K562 (cell line): ENCODE measurements around the gene NPAS3. TPM values are rescaled to one million over a fixed set of nuclear protein-coding genes. Genes with fewer than 3 reads are reported as not detected.

Source experiments
- ATAC-seq: fragments of 200-7000 bp; cut with Tn5 transposase; 3 replicates; pipeline ENCODE4 v1.9.1; 2020; ENCODE audit warnings: moderate library complexity
- BruUV-seq: library from RNA; stranded (reverse); fragments of 400-500 nt; replicated peaks from 2 replicates; lab custom pipeline; 2021; lab: Mats Ljungman, UMichigan
- CTCF ChIA-PET: fragments of 300-600 bp; formaldehyde crosslinking; extraction: SDS; loops from one replicate; lab custom pipeline; 2021; ENCODE audit warnings: low intra/inter-chr PET ratio; lab: Yijun Ruan, JAX
- POLR2A ChIA-PET: fragments of 300-600, 350-650 bp; sonication (Branson Sonifier 250); formaldehyde crosslinking; extraction: SDS; loops from one replicate; lab custom pipeline; 2021; ENCODE audit warnings: antibody characterized with exemption, inconsistent platforms; lab: Yijun Ruan, JAX
- DNase-seq, 4 experiments: peaks; one replicate each; pipeline versions ENCODE4 v3.0.0 to v3.0.0-alpha.2; 2011 to 2018; ENCODE audit warnings: low spot score in 3 of 4, mixed read lengths in 3 of 4; ENCODE audit errors: extremely low read depth in 1 of 4
- FAIRE-seq: peaks from 2 replicates; lab custom pipeline; 2011; peaks lifted over from hg19 to GRCh38; lab: Jason Lieb, UNC
- H2AFZ ChIP-seq: 2 replicates; pipeline ENCODE4 v1.6.0; 2011; ENCODE audit warnings: low read depth, low read length, control low read depth, inconsistent platforms
- H3K27ac ChIP-seq: fragments of 200-600 bp; 3 replicates; pipeline ENCODE4 v1.8.0; 2011; ENCODE audit warnings: low read depth, mild to moderate bottlenecking, control low read depth, inconsistent platforms, low read length, moderate library complexity, mixed read lengths; ENCODE audit errors: extremely low read depth
- H3K27me3 ChIP-seq, 2 experiments: fragments of 300-600 bp in 1 of 2; 2 replicates in 1 of 2; 3 replicates in 1 of 2; pipeline versions ENCODE4 v1.6.0 to v1.8.0; 2011; ENCODE audit warnings: inconsistent platforms in 2 of 2, low read length in 2 of 2, mild to moderate bottlenecking in 1 of 2, mixed read lengths in 1 of 2, moderate library complexity in 1 of 2; ENCODE audit not compliant: control insufficient read depth in 2 of 2, insufficient read depth in 2 of 2
- H3K36me3 ChIP-seq: fragments of 300-600 bp; 3 replicates; pipeline ENCODE4 v1.8.0; 2011; ENCODE audit warnings: mild to moderate bottlenecking, low read length, inconsistent platforms; ENCODE audit not compliant: control insufficient read depth, insufficient read depth
- H3K4me1 ChIP-seq, 2 experiments: fragments of 200-600 bp in 1 of 2; replicated peaks in 1 of 2; 2 replicates in 1 of 2; 3 replicates in 1 of 2; pipeline versions ENCODE4 v1.5.1 to v1.8.0; 2011; ENCODE audit warnings: inconsistent platforms in 2 of 2, low read length in 2 of 2, mild to moderate bottlenecking in 1 of 2, mixed read lengths in 1 of 2, moderate library complexity in 1 of 2; ENCODE audit not compliant: control insufficient read depth in 2 of 2, insufficient read depth in 2 of 2
- H3K4me2 ChIP-seq: 2 replicates; pipeline ENCODE4 v1.6.1; 2011; ENCODE audit warnings: low read length, control low read depth, inconsistent platforms, mixed read lengths; ENCODE audit not compliant: insufficient read depth
- H3K4me3 ChIP-seq: fragments of 200-600 bp; sonication (generic), shearing (Covaris generic); 2 replicates; pipeline ENCODE4 v1.5.1; 2016; ENCODE audit warnings: control low read depth, inconsistent platforms
- H3K79me2 ChIP-seq: fragments of 200-600 bp; 3 replicates; pipeline ENCODE4 v1.8.0; 2011; ENCODE audit warnings: low read length, inconsistent platforms; ENCODE audit not compliant: control insufficient read depth, insufficient read depth
- H3K9ac ChIP-seq, 2 experiments: 2 replicates each; pipeline versions ENCODE4 v1.6.0 to v1.6.1; 2011; ENCODE audit warnings: low read depth in 2 of 2, low read length in 2 of 2, control low read depth in 1 of 2, inconsistent platforms in 1 of 2, mild to moderate bottlenecking in 1 of 2, mixed read lengths in 1 of 2; ENCODE audit not compliant: insufficient read depth in 1 of 2
- H3K9me1 ChIP-seq: one replicate; pipeline ENCODE4 v1.6.0; 2011; ENCODE audit warnings: inconsistent platforms, mild to moderate bottlenecking, low read length, moderate library complexity; ENCODE audit not compliant: control insufficient read depth, insufficient read depth
- H3K9me3 ChIP-seq: replicated peaks from 2 replicates; pipeline ENCODE4 v1.5.1; 2011; ENCODE audit warnings: low read depth, low read length, inconsistent platforms; ENCODE audit not compliant: control insufficient read depth, insufficient read depth
- H4K20me1 ChIP-seq: replicated peaks from 2 replicates; pipeline ENCODE4 v1.6.1; 2011; ENCODE audit warnings: low read length, inconsistent platforms, mixed read lengths; ENCODE audit not compliant: control insufficient read depth, insufficient read depth
- ZMIZ1 ChIP-seq, 2 experiments: fragments of 150-350 bp in 1 of 2; IDR thresholded peaks; 2 replicates each; pipeline ENCODE4 v1.6.1; 2012 to 2016; ENCODE audit warnings: low read depth in 2 of 2, low read length in 2 of 2, mild to moderate bottlenecking in 1 of 2, moderate library complexity in 1 of 2
- ZNF212 ChIP-seq: fragments of 450-650 bp; formaldehyde crosslinking; IDR thresholded peaks from 2 replicates; pipeline ENCODE4 v1.4.0; 2020; ENCODE audit warnings: mild to moderate bottlenecking
- ZNF76 ChIP-seq: fragments of 250-450 bp; sonication (Bioruptor Pico); IDR thresholded peaks from 2 replicates; pipeline ENCODE4 v1.4.0; 2020; ENCODE audit warnings: mild to moderate bottlenecking, moderate library complexity, borderline replicate concordance
- WGBS: fragments of 100-300 bp; shearing (Covaris generic); methylation state at CpG from one replicate; pipeline ENCODE4 v1.1.6; 2016; ENCODE audit warnings: low coverage, mixed read lengths; ENCODE audit not compliant: insufficient coverage; ENCODE audit errors: missing lambda C conversion rate; 5-methylcytosine and 5-hydroxymethylcytosine counted together
- in situ Hi-C: fragments of 300-500 bp; cut with MboI; formaldehyde crosslinking; loops from 4 replicates; pipeline ENCODE4 v1.15.0; 2018; ENCODE audit warnings: inconsistent platforms, mixed read lengths
- intact Hi-C: fragments of 100-400 bp; cut with micrococcal nuclease; formaldehyde crosslinking; loops from 2 replicates; pipeline ENCODE4 v1.14.2; 2022
- polyA plus RNA-seq, 8 experiments: library from polyadenylated mRNA; depleted of rRNA in 4 of 8; stranded (reverse) in 5 of 8; unstranded in 3 of 8; fragments of >200 nt; fragmentation: Nextera tagmentation in 2 of 8; fragmentation: Illumina TruSeq in 1 of 8; extraction: Ambion mirVana in 2 of 8; extraction: Trizol in 1 of 8; gene quantifications; 2 replicates each; pipeline versions ENCODE4 v1.2.1 to v1.2.3, GENCODE V29; 2011 to 2014; ENCODE audit warnings: inconsistent platforms in 1 of 8, missing spikeins in 1 of 8
- total RNA-seq, 7 experiments: library from RNA; depleted of rRNA in 6 of 7; stranded (reverse); fragments of >200 nt in 6 of 7; fragmentation: Illumina TruSeq in 2 of 7; extraction: Trizol in 2 of 7; gene quantifications; 2 replicates each; pipeline versions ENCODE4 v1.2.1 to v1.2.3, GENCODE V29; 2011 to 2021; ENCODE audit warnings: low replicate concordance in 1 of 7

NPAS3 gene
- total and polyA plus RNA-seq, 9 of the 15 experiments (the other 6 are each of a cell fraction or from before 2014, with no cell fraction given) = 0.04 TPM; not detected in 8

- 0% methylated on average over 5 of the region's 5 CpGs for WGBS
- no peak overlapping the region for H3K9ac ChIP-seq
- H3K9me3 ChIP-seq = no peaks in the 10 kb centered on the region
- FAIRE-seq = no peak
- H3K79me2 ChIP-seq = no peaks in the 10 kb centered on the region
- H3K36me3 ChIP-seq = no peaks in the 10 kb centered on the region
- BruUV-seq = no TSS peak
- no peaks in the 10 kb centered on the region for H4K20me1 ChIP-seq
- in situ Hi-C loops = no loop called here
- TF ChIP-seq ZNF212 = no peak
- TF ChIP-seq ZMIZ1 (IDR thresholded peaks at IDR 0.05; ENCODE audit: low read depth in 2 of 2, low read length in 2 of 2) = no peak
- TF ChIP-seq ZNF76 (CRISPR knock-in tag) = no peak
- TF ChIP-seq, all 486 proteins: peak for 0
- Histone ChIP-seq H3K27ac (no peak overlapping the region), H3K27me3 (no peaks in the 10 kb centered on the region), H3K4me2 (no peak overlapping the region), H2AFZ (no peak overlapping the region), H3K4me1 (no peaks in the 10 kb centered on the region), H3K4me3 (no peak overlapping the region), H3K9me1 (no peaks in the 10 kb centered on the region)
- CTCF ChIA-PET = no interaction called here
- DNase-seq (no peak), ATAC-seq (no peak)
- POLR2A ChIA-PET = interaction anchor here (0.7 kb wide), 1 partner anchor 233 kb away, joined by 3 read pairs; no protein-coding TSS in a partner anchor
- intact Hi-C loops = loop anchor here (1.0 kb wide), 1 partner anchor 23 kb away; no protein-coding TSS in a partner anchor
Measured at GRCh38 chr14:33035416-33036194, 96.9 kb downstream of the NPAS3 start.
